Ishikawa (cell line): ENCODE measurements around the gene HPD.
A peak's percentile ranks its signal among the peaks of the same experiment; 100 is the strongest.

Experiments
- CEBPB ChIP-seq: IDR thresholded peaks from 2 replicates; pipeline ENCODE4 v1.6.1; 2012
- CREB1 ChIP-seq: IDR thresholded peaks from 2 replicates; pipeline ENCODE4 v1.6.1; 2012; ENCODE audit warnings: low read depth
- EGR1 ChIP-seq: IDR thresholded peaks from 2 replicates; pipeline ENCODE4 v1.6.1; 2012
- EP300 ChIP-seq: IDR thresholded peaks from 2 replicates; pipeline ENCODE4 v1.6.1; 2012; ENCODE audit warnings: borderline replicate concordance
- FOXM1 ChIP-seq: IDR thresholded peaks from 2 replicates; pipeline ENCODE4 v1.6.1; 2012; ENCODE audit warnings: low read depth, borderline replicate concordance
- MAX ChIP-seq: IDR thresholded peaks from 2 replicates; pipeline ENCODE4 v1.6.1; 2012
- NFIC ChIP-seq: IDR thresholded peaks from 2 replicates; pipeline ENCODE4 v1.6.1; 2012
- RAD21 ChIP-seq: IDR thresholded peaks from 2 replicates; pipeline ENCODE4 v1.6.1; 2012; ENCODE audit warnings: low read depth
- REST ChIP-seq: IDR thresholded peaks from 2 replicates; pipeline ENCODE4 v1.6.1; 2012; ENCODE audit warnings: low read depth, mild to moderate bottlenecking
- TAF1 ChIP-seq: IDR thresholded peaks from 2 replicates; pipeline ENCODE4 v1.6.1; 2012; ENCODE audit warnings: low read depth, mild to moderate bottlenecking
- TCF12 ChIP-seq: IDR thresholded peaks from 2 replicates; pipeline ENCODE4 v1.6.1; 2012; ENCODE audit warnings: low read depth
- TEAD4 ChIP-seq: IDR thresholded peaks from 2 replicates; pipeline ENCODE4 v1.6.1; 2012
- YY1 ChIP-seq: IDR thresholded peaks from 2 replicates; pipeline ENCODE4 v1.6.1; 2012; ENCODE audit warnings: low read depth
- ZBTB7A ChIP-seq: IDR thresholded peaks from 2 replicates; pipeline ENCODE4 v1.6.1; 2012; ENCODE audit warnings: low read depth
- TF ChIP-seq, protein P1 (sequence below): IDR thresholded peaks from 2 replicates; pipeline ENCODE4 v1.6.1; 2012

Gene HPD

DNA sequence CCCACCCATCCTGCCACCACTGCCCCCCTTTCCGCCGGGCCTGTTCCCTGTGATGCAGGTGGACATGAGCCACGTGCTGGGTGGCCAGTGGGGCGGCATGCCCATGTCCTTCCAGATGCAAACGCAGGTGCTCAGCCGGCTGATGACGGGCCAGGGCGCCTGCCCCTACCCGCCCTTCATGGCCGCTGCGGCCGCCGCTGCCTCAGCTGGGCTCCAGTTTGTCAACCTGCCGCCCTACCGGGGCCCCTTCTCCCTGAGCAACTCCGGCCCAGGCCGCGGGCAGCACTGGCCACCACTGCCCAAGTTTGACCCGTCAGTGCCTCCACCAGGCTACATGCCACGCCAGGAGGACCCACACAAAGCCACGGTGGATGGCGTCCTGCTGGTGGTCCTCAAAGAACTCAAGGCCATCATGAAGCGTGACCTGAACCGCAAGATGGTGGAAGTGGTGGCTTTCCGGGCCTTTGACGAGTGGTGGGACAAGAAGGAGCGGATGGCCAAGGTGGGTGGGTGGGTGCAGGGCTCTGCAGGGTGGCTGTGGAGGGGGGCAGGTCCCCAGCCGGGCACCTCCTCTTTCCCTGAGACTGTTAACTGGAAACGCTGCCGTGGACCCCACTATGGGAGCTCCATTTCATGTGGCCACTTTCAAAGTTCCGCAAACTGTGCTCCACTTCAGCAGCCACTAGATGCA, 44.1 kb downstream of the HPD start:
- TF ChIP-seq NFIC (no peak), CREB1 (no peak), RAD21 (no peak), CEBPB (no peak), TEAD4 (no peak), FOXM1 (no peak), REST (no peak), TCF12 (no peak), MAX (no peak), YY1 (no peak), EP300 (no peak), TAF1 (no peak), EGR1 (no peak), ZBTB7A (no peak)
- TF ChIP-seq, protein P1, sequence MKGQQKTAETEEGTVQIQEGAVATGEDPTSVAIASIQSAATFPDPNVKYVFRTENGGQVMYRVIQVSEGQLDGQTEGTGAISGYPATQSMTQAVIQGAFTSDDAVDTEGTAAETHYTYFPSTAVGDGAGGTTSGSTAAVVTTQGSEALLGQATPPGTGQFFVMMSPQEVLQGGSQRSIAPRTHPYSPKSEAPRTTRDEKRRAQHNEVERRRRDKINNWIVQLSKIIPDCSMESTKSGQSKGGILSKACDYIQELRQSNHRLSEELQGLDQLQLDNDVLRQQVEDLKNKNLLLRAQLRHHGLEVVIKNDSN: no peak

- TF ChIP-seq, protein P1: no peak
- TF ChIP-seq MAX (no peak), ZBTB7A (no peak), TEAD4 (no peak), CREB1 (no peak), RAD21 (no peak)
These were observed 44.7 kb downstream of the HPD start for GRCh38 chr12:121813951-121814350.

DNA sequence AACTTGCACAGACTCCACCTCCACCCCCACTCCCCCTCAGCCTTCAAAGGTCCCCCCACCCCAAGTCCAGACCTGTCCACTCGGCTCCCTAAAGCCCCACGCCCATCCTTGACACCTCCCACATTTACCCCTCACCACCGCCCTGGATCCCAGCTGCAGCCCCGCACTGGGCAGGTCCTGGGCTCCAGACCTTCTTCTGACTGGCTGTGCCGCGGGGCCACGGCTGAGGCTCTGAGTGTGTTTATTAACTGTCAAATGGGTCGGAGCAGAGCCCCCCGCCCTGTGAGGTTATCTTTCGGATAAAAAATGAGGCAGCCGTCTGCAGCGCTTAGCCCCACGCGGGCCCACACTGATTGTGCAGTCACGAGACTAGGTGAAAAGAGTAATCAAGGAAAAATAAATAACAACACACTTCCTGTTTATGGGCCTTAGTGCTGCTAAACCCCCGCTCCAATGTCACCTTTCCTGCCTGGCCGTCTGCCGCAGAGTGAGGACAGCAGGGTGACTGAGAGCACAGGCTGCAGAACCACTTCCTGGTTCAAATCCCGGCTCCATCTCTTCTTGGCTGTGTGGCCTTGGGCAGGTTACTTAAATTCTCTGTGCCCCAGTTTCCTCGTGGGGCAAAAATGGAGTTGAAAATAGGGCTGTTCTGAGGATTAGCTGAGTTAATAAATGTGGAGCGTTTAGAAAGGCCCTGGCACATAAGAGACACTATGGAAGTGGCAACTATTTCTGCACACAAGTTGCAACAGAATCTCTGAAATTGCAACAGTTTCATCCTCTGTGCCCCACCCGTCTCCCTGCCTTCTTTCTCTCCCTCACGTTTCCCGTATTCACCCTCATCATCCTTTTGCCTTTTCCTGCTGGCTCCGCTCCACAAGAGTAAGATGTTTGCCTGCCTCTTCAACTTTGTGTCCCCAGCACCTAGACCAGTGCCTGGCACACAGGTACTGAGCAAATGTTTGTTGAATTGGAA, 45.5 kb downstream of the HPD start:
- TF ChIP-seq TAF1 (no peak), TEAD4 (no peak), EP300 (no peak), NFIC (no peak), FOXM1 (no peak), RAD21 (no peak), CEBPB (no peak), EGR1 (no peak), CREB1 (no peak), YY1 (no peak), MAX (no peak), REST (no peak)
- TF ChIP-seq, protein P1: no peak

DNA sequence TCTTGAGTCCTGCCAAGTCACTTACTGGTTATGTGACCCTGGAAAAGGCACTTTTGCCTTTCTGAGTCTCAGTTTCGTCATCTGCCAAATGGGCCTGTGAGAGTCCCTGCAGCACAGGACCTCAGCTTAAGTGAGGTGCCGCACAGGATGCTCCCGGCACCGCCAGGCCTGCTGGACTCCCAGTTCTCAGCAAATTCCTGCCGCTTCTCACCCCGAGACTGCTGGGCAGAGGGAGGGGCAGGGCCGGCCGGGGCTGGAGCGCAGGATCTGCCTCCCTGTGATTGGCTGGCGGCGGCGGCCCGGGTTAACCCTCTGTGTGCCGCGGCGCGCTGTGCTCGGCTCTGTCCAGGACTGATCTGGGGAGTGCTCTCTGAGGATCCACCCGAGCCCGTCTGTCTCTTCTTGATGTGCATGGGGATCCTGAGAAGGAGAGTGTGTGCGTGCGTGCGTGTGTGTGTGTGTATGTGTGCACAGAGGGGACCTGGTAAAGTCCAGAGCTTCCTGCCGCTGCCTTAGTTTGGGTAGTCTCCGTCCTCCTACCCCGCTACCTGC, 46.3 kb downstream of the HPD start:
- TF ChIP-seq MAX (no peak), TAF1 (no peak; the same call in 1 of the 2 replicates), TCF12 (0 out of 2 replicates have a peak, but pooled peaks have one; percentile 1), TEAD4 (peak; percentile 50; the same call in 1 of the 2 replicates), ZBTB7A (no peak), EP300 (no peak)
- TF ChIP-seq, protein P1: no peak
